Colonic mucosa (tissue), 4 donors: ENCODE data around the gene STRIT1. TPM values are rescaled to one million over a fixed set of nuclear protein-coding genes. Genes with fewer than 3 reads are reported as not detected.

Experiments used
- DNase-seq: peaks from one replicate; pipeline ENCODE4 v3.0.0-alpha.2; 2020
- H3K27ac ChIP-seq: fragments of 200-600 bp; one replicate; pipeline ENCODE4 v1.8.0; 2021
- H3K27me3 ChIP-seq: fragments of 200-600 bp; one replicate; pipeline ENCODE4 v1.8.0; 2021
- H3K36me3 ChIP-seq: fragments of 200-600 bp; one replicate; pipeline ENCODE4 v1.8.0; 2021
- H3K4me1 ChIP-seq: fragments of 200-600 bp; one replicate; pipeline ENCODE4 v1.8.0; 2021; ENCODE audit warnings: mild to moderate bottlenecking
- H3K4me3 ChIP-seq: fragments of 200-600 bp; one replicate; pipeline ENCODE4 v1.8.0; 2021
- H3K9ac ChIP-seq, 2 donors: one replicate each; pipeline ENCODE4 v1.7.0; 2013; ENCODE audit warnings: control low read depth in 2 of 2, low read depth in 2 of 2, low read length in 2 of 2
- H3K9me3 ChIP-seq: fragments of 200-600 bp; one replicate; pipeline ENCODE4 v1.8.0; 2021
- intact Hi-C: fragments of 100-400 bp; cut with DNase I; formaldehyde crosslinking; loops from one replicate; pipeline ENCODE4 v1.14.1; 2022
- total RNA-seq, 2 donors: library from RNA; stranded (reverse); fragmentation: NEBNext Ultra II Directional in 1 of 2; extraction: Animal tissue kit (Norgen Biotek cat#: 25700) in 1 of 2; gene quantifications; one replicate each; pipeline ENCODE4 v1.2.1, GENCODE V29; 2021
- TF ChIP-seq, protein P1 (sequence below): fragments of 200-600 bp; IDR thresholded peaks from one replicate; pipeline ENCODE4 v1.8.0; 2022; ENCODE audit warnings: antibody characterized with exemption, mild to moderate bottlenecking
- donor health status: healthy.
- donor health status: DM: no; HTN: no; CAD: no.
- donor health status: DM: no; HTN: no; CAD: no.

Gene STRIT1
- not detected for total RNA-seq

GRCh38 chr3:155293516-155293915 lies at the start of gene STRIT1:
Gene STRIT1 (minus strand): TSS chr3:155293683.
- DNase-seq: no peak
- Histone ChIP-seq H3K27ac (no peak within 1 kb of the TSS), H3K9ac (no peak within 1 kb of the TSS), H3K36me3 (no peaks in the 10 kb centered on the region), H3K4me1 (no peaks in the 10 kb centered on the region), H3K9me3 (no peaks in the 10 kb centered on the region), H3K27me3 (no peaks in the 10 kb centered on the region), H3K4me3 (no peak within 1 kb of the TSS)
- TF ChIP-seq, protein P1, sequence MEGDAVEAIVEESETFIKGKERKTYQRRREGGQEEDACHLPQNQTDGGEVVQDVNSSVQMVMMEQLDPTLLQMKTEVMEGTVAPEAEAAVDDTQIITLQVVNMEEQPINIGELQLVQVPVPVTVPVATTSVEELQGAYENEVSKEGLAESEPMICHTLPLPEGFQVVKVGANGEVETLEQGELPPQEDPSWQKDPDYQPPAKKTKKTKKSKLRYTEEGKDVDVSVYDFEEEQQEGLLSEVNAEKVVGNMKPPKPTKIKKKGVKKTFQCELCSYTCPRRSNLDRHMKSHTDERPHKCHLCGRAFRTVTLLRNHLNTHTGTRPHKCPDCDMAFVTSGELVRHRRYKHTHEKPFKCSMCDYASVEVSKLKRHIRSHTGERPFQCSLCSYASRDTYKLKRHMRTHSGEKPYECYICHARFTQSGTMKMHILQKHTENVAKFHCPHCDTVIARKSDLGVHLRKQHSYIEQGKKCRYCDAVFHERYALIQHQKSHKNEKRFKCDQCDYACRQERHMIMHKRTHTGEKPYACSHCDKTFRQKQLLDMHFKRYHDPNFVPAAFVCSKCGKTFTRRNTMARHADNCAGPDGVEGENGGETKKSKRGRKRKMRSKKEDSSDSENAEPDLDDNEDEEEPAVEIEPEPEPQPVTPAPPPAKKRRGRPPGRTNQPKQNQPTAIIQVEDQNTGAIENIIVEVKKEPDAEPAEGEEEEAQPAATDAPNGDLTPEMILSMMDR: no peak
- intact Hi-C loops: no loop called here

DNA sequence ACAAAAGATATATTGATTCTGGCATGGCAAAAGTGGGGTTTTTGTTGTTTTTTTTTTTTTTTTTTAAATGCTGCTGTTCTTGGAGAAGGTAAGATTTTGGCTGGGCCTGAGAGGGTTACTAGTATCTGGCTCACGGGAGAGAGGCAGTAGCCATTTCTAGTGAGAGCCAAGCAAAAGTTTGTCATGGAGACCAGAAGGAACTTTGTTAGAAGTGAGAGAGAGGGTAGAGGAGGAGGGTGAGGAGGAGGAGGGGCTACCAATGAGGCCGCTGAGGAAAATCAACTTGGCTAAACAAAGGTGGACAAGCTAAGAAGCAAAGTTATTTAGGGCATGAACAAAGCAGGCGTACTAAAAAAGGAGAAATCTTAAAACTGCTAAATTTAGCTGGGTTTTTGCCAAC lies 48.9 kb upstream of the STRIT1 start:
- Histone ChIP-seq H3K9me3 (no peaks in the 10 kb centered on the region), H3K4me1 (no peaks in the 10 kb centered on the region), H3K27me3 (no peaks in the 10 kb centered on the region), H3K36me3 (no peaks in the 10 kb centered on the region), H3K27ac (no peak overlapping the region), H3K4me3 (no peak overlapping the region), H3K9ac (no peak overlapping the region)
- DNase-seq: no peak
- TF ChIP-seq, protein P1: no peak
- intact Hi-C loops: no loop called here

GRCh38 chr3:155339052-155339451 lies 45.6 kb upstream of the STRIT1 start:
- H3K27ac ChIP-seq: no peak overlapping the region
- H3K36me3 ChIP-seq: no peaks in the 10 kb centered on the region
- TF ChIP-seq, protein P1: no peak
- no peak for DNase-seq
- no peak overlapping the region for H3K9ac ChIP-seq
- H3K9me3 ChIP-seq: no peaks in the 10 kb centered on the region
- no peaks in the 10 kb centered on the region for H3K4me1 ChIP-seq
- intact Hi-C loops: no loop called here
- no peaks in the 10 kb centered on the region for H3K27me3 ChIP-seq
- H3K4me3 ChIP-seq: no peak overlapping the region

GRCh38 chr3:155335724-155336354 lies 42.4 kb upstream of the STRIT1 start:
- Histone ChIP-seq H3K9ac (no peak overlapping the region), H3K9me3 (no peaks in the 10 kb centered on the region), H3K4me3 (no peak overlapping the region), H3K36me3 (no peaks in the 10 kb centered on the region), H3K27ac (no peak overlapping the region), H3K4me1 (no peaks in the 10 kb centered on the region), H3K27me3 (no peaks in the 10 kb centered on the region)
- DNase-seq: no peak
- TF ChIP-seq, protein P1: no peak
- intact Hi-C loops: no loop called here

GRCh38 chr3:155334914-155335723 lies 41.6 kb upstream of the STRIT1 start:
- no peak overlapping the region for H3K9ac ChIP-seq
- DNase-seq: no peak
- H3K4me3 ChIP-seq: no peak overlapping the region
- TF ChIP-seq, protein P1: no peak
- no peaks in the 10 kb centered on the region for H3K4me1 ChIP-seq
- no peaks in the 10 kb centered on the region for H3K9me3 ChIP-seq
- H3K27ac ChIP-seq: no peak overlapping the region
- no peaks in the 10 kb centered on the region for H3K36me3 ChIP-seq
- intact Hi-C loops: no loop called here
- H3K27me3 ChIP-seq: no peaks in the 10 kb centered on the region
